RWPE1 (cell line): ENCODE measurements around the gene TMEM190.

Experiments
- CTCF ChIA-PET: fragments of 350-600 bp; sonication (Branson Sonifier 250); formaldehyde crosslinking; extraction: SDS; loops from one replicate; lab custom pipeline; 2021; lab: Yijun Ruan, JAX
- POLR2A ChIA-PET: fragments of 400-600 bp; formaldehyde crosslinking; extraction: SDS; loops from one replicate; lab custom pipeline; 2020; ENCODE audit warnings: antibody characterized with exemption; ENCODE audit not compliant: low non-redundant PET; lab: Yijun Ruan, JAX
- DNase-seq: peaks from one replicate; pipeline ENCODE4 v3.0.0; 2012; ENCODE audit warnings: low spot score
- H3K27ac ChIP-seq: fragments of 450-650 bp; 2 replicates; pipeline ENCODE4 v1.5.1; 2017
- CTCF ChIP-seq: fragments of 450-650 bp; conservative IDR thresholded peaks from 2 replicates; pipeline ENCODE4 v1.5.1; 2017; ENCODE audit warnings: low read depth, mild to moderate bottlenecking

The TMEM190 gene

GRCh38 chr19:55382522-55383054 lies 6.0 kb downstream of the TMEM190 start:
- TF ChIP-seq CTCF = no peak
- CTCF ChIA-PET = interaction anchor here (1.0 to 2.0 kb wide), 5 partner anchors 43 to 90 kb away, joined by 3 to 21 read pairs (median 4); partner anchors contain the start of genes KMT5C and TMEM150B
- DNase-seq = no peak
- POLR2A ChIA-PET = interaction anchor here (0.6 kb wide), 1 partner anchor 53 kb away, joined by 6 read pairs; no protein-coding TSS in a partner anchor
- H3K27ac ChIP-seq = peak overlapping the region; percentile 98

GRCh38 chr19:55383279-55384130 lies 6.9 kb downstream of the TMEM190 start:
- H3K27ac ChIP-seq = peak overlapping the region; percentile 98
- no peak for DNase-seq
- POLR2A ChIA-PET = interaction anchor here (0.6 to 1.7 kb wide), 11 partner anchors 11 to 240 kb away, joined by 3 to 9 read pairs (median 4); partner anchors contain the start of genes HSPBP1, KMT5C and UBE2S
- peak; percentile 59 for TF ChIP-seq CTCF
- CTCF ChIA-PET = interaction anchor here (0.5 to 2.0 kb wide), 15 partner anchors 14 to 293 kb away, joined by 3 to 21 read pairs (median 3); partner anchors contain the start of genes KMT5C and TMEM150B

GRCh38 chr19:55384131-55384919 lies 7.7 kb downstream of the TMEM190 start, which contains the start of gene TMEM238:
TSS of gene TMEM238 (minus strand) at chr19:55384292. CDS start at chr19:55384259, 33 bp downstream.
- ChIA-PET CTCF (interaction anchor here (0.5 to 2.0 kb wide), 14 partner anchors 15 to 294 kb away, joined by 3 to 21 read pairs (median 3); partner anchors contain the start of gene KMT5C), POLR2A (interaction anchor here (0.6 to 1.7 kb wide), 14 partner anchors 12 to 241 kb away, joined by 3 to 9 read pairs (median 4); partner anchors contain the start of genes HSPBP1, KMT5C and UBE2S)
- no peak for DNase-seq
- peak within 1 kb of the TSS; percentile 98 for H3K27ac ChIP-seq
- TF ChIP-seq CTCF = peak; percentile 23; the same call in 1 of the 2 replicates

GRCh38 chr19:55384920-55385723 lies 8.5 kb downstream of the TMEM190 start:
- DNase-seq = peak; percentile 89
- ChIA-PET POLR2A (interaction anchor here (0.6 to 1.7 kb wide), 4 partner anchors 17 to 84 kb away, joined by 3 to 9 read pairs (median 4); partner anchors contain the start of gene KMT5C), CTCF (interaction anchor here (1.1 to 1.3 kb wide), 3 partner anchors 21 to 97 kb away, joined by 3 read pairs; no protein-coding TSS in a partner anchor)
- TF ChIP-seq CTCF = no peak
- peak overlapping the region; percentile 98 for H3K27ac ChIP-seq

GRCh38 chr19:55385724-55386492 lies 9.3 kb downstream of the TMEM190 start, which contains the start of gene RPL28:
TSS of gene RPL28 (plus strand) at chr19:55385932. CDS start at chr19:55386358, 426 bp downstream.
- DNase-seq = peak; percentile 91
- TF ChIP-seq CTCF = no peak
- peak within 1 kb of the TSS; percentile 98 for H3K27ac ChIP-seq
- POLR2A ChIA-PET = interaction anchor here (1.2 kb wide), 1 partner anchor 13 kb away, joined by 3 read pairs; no protein-coding TSS in a partner anchor
- CTCF ChIA-PET = no interaction called here
